ENCODE data around the gene TLR4.

GRCh38 chr9:117705386-117705785 lies 1.2 kb downstream of the TLR4 start:
- TF ChIP-seq FOXK2 (IDR thresholded peaks at IDR 0.05): no peak
- no peak for TF ChIP-seq FOXM1 (IDR thresholded peaks at IDR 0.05; ENCODE audit: borderline replicate concordance)
- TF ChIP-seq PKNOX1 (IDR thresholded peaks at IDR 0.05): no peak
- TF ChIP-seq ARNT (IDR thresholded peaks at IDR 0.05): no peak
- TF ChIP-seq SUZ12 (IDR thresholded peaks at IDR 0.05): no peak
- TF ChIP-seq SP1 (IDR thresholded peaks at IDR 0.05): no peak
- no peak for TF ChIP-seq BHLHE40 (IDR thresholded peaks at IDR 0.05; ENCODE audit: borderline replicate concordance)
